HG03469 (cell line): ENCODE data around the gene DCLRE1A.
"Not testable (repeated sequence)": the region's sequence is repeated elsewhere in the genome, so short reads cannot be mapped to it uniquely, and the experiment has no call there.

Experiments
- ATAC-seq: cut with Tn5 transposase; IDR thresholded peaks from one replicate; pipeline ENCODE4 v1.9.1; 2021; ENCODE audit warnings: mild to moderate bottlenecking, moderate library complexity, moderate number of reproducible peaks; ENCODE audit not compliant: unreplicated experiment

The DCLRE1A gene

DNA sequence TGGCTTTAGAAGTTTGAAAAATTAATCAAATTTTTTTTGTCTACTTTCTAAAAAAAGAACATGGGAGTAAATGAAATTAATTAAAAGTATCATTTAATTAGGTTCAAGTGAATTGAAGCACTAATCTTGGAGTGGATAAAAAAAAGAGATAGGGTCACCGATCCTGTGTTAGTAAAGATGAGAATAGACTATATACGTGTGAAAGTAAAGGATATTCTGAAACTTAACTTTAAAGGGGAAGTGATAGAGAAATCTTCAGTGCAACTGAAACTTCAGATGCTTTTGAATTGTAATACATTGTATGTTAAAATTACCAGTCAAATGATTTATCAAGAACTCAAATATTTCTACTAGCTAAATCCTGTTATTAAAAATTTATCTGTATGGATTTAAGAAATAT lies 5.4 kb upstream of the DCLRE1A start:
- peak; percentile 43 for ATAC-seq

DNA sequence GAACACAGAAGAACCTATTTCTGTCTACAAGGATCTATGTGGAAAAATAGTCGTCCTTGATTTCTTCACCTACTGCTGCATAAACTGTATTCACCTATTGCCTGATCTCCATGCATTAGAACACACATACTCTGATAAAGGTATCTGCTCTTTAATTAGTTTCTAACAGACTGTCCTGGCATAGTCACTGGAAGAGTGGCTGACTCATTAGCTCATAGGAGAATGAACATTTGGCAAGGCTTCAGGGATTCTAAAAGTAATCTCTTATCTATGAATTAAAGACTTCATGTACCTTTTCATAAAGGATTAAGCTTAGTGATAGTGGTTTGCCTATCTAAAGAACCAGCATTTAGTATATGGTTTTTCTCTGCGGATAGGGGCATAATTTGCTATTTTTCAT lies 4.7 kb upstream of the DCLRE1A start:
- no peak for ATAC-seq

DNA sequence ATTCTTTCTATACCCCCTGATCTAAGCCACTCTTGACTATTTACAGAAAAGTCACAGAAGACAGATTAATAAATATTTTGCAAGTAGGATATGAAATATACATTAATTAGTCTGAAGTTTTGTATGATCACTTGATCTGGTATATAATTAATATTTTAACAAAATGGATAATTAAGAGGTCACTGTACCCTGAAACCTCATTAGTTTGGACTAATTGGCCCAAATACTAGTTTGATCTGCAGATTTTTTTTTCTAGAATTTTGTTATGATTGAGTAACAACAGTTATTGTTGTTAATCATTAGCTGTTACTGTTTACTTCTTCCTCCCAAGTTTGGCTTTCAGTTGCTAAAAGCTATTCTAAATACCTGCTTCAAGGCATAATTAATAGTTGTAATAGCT lies 3.3 kb upstream of the DCLRE1A start:
- no peak for ATAC-seq

DNA sequence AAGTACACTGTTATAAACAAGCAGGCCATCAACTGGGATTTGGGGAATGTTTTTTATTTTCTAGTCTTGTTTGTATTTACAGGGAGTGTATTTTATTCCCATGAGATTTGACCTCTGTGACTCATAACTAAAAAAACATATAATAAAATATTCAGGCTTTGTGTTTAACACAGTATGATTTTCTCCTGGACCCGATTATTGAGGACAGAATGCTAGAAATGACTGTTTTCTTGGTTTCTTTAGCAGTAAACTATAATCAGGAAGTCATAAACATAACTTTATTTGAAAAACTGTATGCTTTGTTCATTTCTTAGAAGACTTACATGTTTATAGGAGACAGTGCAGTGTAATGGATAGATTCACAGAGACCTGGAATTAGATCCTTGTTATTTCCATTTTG lies 2.7 kb upstream of the DCLRE1A start:
- ATAC-seq, result no peak

DNA sequence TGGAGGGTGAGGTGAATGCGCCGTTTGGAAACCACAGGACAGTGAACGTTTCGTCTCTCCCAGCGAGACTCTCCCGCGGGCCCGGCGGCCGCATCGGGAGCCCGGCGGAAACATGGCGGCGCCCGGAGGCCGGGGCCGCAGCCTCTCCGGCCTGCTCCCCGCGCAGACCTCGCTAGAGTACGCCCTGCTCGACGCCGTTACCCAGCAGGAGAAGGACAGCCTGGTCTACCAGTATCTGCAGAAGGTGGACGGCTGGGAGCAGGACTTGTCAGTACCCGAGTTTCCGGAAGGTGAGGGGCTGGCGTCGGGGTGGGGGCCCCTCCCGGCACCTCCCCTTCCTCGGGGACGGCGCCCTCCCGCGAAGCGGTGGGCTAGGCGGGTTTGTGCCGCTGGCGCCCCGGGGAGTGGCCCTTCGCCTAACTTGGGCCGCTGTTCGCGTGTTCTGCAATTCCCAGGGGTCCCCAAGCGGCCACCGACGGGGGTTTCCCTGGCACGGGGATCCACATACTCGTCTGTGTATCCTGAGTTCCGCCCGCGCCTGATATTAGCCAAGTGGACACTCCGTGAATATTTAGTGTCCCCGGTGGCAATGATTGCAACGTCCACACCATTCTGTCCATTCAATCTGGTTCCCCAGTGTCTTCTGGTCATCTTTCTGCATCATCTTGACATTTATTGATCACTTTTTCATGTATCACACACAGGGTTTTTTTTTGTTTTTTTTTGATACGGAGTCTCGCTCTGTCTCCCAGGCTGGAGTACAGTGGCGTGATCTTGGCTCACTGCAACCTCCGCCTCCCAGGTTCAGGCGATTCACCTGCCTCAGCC lies 1.1 kb upstream of the DCLRE1A start:
- no peak for ATAC-seq

DNA sequence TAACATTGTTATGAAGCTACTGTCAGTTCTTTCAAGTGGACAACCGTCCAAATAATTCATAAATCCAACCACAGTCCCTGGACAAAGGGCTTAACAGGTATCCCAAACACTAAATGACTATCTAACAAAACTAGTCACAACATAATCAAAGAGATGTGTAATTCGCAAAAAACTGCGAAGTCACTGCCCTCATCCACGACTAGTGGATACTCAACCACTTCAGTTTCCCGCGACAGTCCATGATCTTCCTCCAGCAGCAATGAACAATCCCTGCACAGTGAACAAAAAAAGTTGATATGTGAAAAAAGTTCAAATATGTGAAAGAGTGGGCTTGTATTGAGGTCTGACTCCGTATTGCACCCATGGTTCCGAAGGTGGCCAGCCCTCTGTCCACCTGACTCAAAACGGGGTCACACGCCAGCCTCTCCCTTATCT lies 287 bp downstream of the DCLRE1A start:
- ATAC-seq, result no peak

DNA sequence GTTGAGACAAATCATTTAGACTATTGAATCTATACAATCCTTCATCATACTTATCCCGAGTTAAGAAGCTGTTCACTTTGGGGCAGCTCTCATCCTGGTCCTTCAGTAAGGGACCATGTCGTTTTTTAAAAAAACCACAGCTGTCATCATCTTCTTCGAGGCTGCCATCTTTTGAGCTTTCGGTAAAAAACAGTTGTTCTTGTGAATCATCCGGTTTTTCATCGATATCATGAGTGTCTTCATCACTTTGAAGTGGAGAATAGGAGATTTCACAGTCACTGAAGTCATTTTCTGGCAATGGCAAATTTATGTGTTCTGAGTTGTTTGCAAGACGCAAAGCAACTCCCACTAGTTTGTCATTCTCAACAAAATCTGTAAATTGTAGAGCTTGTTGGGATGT lies 3.9 kb downstream of the DCLRE1A start:
- ATAC-seq, result no peak

DNA sequence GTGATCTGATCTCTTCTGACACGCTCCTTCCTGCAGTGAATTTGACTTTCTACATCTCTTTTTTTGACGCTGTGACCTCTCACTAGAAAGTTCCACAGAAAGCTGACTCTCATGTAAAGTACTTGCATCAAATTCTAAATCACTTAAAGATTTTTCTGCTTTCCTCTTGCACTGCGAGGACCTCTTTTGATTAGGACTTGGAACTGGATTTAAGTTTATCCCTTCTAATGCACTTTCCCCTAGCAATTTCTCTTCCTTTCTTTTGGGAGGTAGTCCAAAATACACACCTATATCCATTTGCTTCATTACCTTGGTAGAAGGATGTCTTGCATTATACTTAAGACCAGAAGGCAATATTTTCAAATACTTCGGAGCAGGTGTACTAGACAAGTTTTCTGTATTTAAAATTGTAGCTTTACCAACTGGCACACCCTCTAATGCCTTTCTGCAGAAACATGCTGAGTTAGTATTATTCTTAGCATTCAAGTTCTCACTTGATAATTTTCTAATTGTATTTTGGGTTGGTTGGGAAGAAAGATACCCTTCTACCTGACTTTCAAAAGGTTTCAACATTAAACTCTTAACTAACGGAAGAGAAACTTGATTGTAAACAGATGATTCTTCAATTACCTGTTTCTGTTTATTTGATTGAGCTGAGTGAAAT lies 4.6 kb downstream of the DCLRE1A start:
- ATAC-seq, result no peak

DNA sequence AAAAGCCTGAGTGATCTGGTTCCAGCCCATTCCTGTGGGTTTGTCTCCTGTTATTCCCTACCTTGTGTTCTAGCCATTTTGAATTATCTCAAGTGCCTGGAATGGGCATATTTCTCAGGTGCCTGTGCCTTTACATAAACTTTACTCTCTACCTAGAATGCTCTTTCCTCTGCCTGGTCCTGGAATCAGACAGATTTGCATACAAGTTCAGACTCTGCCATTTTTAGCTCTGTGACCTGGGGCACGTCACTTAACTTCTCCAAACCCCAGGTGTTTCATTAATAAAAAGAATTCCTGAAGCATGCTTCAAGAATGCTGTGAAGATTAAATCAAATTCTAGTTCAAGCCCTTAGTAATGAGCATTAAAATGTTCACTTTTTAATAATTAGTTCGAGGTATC lies 7.8 kb downstream of the DCLRE1A start:
- ATAC-seq, result no peak

DNA sequence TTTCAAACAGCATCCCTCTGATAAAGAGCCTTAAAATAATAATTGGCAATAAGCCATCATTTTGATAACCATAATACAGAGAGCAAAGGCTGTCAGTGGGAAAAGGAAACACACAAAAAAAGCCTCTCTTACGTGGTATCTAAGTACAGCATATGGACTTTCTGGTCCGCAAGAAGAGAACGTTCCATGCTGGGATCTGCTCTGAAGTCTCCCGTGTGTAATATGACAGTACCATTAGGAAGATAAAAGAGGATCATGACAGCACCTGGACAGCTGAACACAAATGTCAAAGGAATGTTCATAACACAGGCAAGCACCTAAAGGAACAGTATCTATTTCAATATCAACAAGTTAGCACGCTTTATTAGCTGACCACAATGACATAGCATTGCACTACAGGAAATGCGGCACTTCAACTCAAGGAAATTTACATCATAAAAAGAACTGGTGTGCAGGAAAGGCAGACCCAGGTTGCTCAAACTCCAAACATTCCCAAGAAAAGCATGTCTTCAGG lies 9.9 kb downstream of the DCLRE1A start:
- no peak for ATAC-seq

DNA sequence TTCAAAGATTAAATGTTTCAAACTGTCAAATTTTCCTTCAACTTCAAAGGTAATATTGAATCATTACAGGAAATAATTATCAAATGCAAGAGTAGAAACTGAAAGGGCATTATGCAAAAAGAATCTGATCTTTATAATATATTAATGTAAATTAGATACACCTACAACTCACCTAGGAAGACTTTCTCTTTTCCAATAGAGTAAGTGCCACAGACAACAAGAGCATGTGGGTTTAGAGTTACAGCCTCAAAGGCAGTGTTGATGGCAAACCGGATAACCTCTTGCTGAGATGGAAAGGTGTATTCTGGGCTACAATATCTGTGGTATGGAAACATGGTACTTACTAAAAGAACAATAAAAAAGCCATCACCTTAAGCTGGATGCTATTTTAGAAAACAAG lies 11.7 kb downstream of the DCLRE1A start:
- ATAC-seq, result no peak

DNA sequence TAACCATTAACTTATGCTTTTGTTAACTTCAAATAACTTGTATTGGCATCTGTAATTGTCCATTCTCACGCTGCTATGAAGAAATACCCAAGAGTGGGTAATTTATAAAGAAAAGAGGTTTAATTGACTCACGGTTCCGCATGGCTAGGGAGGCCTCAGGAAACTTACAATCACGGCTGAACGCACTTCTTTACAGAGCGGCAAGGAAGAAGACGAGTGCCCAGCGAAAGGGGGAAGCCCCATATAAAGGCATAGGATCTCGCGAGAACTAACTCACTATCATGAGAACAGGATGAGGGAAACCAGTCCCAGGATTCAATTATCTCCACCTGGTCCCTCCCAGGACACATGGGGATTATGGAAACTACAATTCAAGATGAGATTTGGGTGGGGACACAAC lies 25.3 kb downstream of the DCLRE1A start:
- ATAC-seq, result not testable (repeated sequence)

DNA sequence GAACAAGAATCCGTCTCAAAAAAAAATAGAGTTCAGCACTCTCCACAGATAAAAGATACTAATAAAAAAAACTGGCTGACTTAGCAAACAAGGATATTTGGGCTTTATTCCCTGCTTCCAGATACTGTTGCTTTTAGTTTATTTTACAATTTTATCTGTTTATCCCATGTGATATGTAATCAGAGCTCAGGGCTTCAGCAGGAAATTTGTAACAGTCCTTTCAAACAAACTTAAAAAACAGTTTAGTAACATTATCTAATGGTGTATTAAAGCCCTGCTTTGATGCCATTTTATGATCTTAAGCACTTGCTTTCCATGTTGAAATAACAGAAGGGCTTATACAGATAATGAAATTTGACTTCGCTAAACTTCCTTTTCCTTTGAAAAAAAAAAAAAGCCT lies 28.1 kb downstream of the DCLRE1A start:
- no peak for ATAC-seq

DNA sequence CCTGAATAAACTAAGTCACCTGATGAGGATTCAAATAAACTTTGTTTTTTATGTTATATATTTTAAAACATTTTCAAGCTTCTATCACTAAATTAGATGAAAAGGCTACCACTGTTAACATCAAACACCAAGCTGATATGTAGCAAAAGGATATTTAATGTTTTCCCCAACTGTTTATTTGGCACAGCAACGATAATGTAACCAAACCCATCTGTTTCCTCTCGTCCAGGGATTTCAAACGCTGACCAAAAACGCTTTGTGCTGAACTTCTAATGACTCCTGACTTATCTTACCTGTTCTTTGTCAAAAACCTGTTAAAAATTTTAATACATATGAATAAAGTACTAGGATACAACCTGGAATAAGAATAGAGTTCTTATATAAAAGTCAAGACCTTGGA lies 30.5 kb downstream of the DCLRE1A start:
- no peak for ATAC-seq

DNA sequence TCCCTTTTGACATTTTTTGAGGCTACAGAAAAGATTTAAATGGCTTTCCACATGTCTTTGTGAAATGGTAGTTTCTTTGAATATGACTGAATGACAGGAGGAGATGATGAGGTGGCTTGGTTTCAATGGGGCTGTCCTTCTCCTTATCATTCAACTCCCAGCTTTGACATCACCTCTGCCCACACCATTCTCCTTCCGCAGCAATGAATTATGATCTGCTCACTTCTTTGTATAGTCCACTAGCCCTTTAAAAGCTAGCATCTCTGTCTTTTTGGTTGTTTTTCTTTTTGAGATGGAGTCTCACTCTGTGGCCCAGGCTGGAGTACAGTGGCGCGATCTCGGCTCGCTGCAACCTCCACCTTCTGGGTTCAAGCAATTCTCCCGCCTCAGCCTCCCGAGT lies 31.7 kb downstream of the DCLRE1A start:
- no peak for ATAC-seq

DNA sequence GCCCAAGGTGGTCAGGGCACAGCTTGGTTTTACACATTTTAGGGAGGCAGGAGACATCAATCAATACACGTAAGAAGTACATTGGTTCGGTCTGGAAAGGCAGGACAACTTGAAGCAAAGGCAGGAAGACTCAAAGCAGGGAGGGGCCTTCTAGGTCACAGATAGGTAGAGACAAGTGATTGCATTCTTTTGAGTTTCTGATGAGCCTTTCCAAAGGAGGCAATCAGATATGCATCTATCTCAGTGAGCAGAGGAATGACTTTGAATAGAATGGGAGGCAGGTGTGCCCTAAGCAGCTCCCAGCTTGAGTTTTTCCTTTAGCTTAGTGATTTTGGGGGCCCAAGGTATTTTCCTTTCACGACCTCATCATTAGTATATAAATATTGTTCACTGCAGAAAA lies 32.6 kb downstream of the DCLRE1A start:
- ATAC-seq, result not testable (repeated sequence)

DNA sequence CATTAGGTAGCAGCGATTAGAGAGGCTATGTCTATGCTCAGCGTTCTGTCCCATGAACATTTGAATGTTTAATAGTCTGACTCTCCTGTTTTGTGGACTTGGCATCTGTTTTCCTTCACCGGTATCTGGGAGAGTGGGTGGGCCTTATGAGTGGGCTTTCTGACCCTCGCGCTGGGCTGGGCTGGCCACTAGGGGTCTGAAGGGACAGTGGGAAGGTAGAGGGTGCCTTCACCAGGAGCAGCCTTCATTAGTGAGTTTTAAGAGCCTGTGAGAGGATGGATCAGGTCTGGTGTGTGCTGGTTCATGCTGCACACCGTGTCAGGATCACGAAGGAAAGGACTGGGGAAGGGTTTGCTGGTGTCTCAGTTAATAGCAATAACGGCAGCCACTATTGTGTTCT lies 33.4 kb downstream of the DCLRE1A start:
- no peak for ATAC-seq

DNA sequence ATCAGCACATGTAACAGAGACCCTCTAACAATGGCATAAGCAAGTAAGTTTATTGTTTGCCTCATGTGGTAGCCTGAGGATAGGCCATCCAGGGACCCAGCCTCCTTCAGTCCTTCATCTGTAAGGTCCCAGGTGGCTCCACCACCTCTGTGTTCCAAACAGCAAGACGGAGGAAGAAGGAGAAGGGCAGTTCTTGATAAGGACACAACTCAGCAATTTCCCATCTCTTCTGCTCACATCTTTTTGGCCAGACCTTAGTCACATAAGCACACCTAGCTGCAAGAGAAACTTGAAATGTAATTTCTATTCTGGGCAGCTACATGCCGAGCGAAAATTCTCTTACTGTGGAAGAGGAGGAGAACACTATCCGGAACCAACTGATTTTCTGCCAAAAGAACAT lies 33.9 kb downstream of the DCLRE1A start:
- no peak for ATAC-seq

DNA sequence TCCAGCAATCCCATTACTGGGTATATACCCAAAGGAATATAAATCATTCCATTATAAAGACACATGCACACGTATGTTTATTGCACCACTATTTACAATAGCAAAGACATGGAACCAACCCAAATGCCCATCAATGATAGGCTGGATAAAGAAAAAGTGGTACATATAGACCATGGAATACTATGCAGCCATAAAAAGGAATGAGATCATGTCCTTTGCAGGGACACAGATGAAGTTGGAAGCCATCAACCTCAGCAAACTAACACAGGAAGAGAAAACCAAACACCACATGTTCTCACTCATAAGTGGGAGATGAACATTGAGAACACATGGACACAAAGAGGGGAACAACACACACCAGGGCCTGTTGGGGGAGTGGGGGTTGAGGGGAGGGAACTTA lies 39.2 kb downstream of the DCLRE1A start:
- not testable (repeated sequence) for ATAC-seq

DNA sequence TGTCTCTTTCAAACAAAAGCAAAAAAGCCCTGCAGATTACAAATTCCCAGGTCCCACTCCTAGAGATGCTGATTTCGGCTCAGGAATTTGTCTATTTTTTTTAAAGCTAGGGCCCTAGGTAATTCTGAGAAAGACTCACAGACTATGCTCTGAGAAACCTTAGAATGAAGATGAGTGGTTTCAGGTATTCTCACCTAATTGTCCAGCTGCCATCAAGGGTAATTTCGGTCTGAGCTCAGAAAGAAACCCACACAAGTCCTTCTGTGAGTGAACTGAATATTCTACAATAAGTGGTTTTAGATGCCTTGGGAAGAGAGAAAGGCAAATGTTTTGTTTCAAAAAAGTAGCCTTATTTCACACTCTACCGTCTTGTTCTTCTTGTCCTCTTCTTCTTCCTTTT lies 45.7 kb downstream of the DCLRE1A start:
- ATAC-seq, result no peak

DNA sequence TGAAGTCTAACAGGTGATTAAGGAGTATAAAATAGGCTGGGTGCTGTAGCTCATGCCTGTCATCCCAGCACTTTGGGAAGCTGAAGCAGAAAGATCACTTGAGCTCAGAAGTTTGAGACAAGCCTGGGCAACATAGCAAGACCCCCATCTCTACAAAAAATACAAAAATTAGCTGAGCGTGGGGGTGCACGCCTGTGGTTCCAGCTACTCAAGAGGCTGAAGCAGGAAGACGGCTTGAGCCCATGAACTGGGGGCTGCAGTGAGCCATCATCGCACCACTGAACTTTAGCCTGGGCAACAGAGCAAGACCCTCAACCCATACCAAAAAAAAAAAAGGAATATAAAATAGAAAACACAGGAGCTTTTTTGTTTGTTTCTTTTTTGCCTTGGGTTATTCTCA lies 47.4 kb downstream of the DCLRE1A start:
- ATAC-seq, result no peak

DNA sequence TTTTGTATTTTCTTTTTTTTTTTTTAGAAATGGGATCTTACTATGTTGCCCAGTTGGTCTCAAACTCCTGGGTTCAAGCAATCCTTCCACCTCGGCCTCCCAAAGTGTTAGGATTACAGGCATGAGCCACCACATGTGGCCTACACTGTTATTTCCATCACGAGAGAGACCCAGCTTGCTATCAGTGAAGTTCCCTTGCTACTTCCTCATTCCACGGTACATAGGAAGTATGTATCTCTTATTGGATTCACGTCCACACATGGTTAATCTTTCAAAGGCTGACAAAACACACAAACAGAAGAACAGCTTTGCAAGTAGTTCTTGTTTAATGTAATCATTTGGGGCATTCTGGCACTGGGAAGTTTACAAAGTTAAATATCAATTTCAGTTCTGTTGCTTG lies 50.9 kb downstream of the DCLRE1A start:
- ATAC-seq, result no peak
